Measurements from ENCODE around the gene FAM227A. TPM values are rescaled to one million over a fixed set of nuclear protein-coding genes. Genes with fewer than 3 reads are reported as not detected.
"Not testable (repeated sequence)": the region's sequence is repeated elsewhere in the genome, so short reads cannot be mapped to it uniquely, and the experiment has no call there.

The FAM227A gene
- polyA plus RNA-seq, 3 donors, result 4.4 to 7.9 (median 5.3) TPM

DNA sequence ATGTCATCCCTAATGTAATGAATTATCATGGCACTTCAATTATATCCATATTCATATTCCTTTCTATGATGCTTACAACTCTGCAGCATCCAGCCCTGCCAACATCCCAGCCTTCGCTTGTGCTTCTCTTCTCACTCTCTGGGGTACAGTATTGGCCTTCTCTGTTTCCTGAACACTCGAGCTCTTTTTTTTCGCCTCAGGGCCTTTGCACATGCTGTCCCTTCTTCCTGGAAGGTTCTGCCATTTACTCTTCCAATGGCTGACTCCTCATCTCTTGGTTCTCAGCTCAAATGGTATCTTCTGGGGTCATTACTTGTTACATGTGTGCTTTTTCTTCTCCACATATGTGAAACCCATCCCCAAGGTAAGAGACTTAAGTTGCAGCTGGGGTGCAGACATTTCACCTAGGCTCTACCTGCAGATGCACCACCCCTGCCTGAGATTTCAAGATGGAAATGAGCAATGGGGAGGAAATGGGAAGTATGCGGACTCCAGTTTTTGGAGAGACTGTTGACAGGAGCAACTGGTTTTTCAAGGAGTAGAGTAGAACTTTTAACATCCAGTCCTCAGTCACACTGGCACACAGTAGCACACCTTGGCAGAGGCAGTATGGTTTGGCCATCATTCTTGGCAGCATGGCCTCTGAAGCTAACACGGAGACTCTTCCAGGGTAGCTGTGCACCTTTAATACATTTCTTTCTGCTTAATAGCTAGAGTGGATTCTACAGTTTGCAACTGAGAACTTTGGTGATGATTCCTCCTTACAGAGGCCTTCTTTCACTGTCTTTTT lies 43.8 kb downstream of the FAM227A start:
- no peak for DNase-seq (ENCODE audit: low read depth in 3 of 3, low spot score in 2 of 3)

DNA sequence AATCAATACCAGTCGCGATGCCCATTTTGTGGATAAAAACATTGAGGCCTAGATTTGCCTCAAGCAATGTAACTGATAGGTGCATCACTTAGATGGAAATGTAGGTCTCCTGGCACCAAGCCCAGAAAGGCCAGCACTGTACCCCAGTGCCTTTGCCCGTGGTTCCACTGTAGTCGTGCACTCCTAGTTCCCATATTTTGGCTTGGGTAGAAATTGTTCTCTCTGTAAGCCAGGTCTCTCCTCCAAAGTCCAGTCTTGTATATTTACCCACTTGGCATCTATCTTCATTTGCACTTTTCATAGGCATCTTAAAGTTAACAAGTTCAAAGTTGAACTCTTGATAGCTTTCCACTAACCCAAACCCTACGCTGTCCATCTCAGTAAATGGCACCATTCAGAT lies 44.6 kb downstream of the FAM227A start:
- DNase-seq (ENCODE audit: low read depth in 3 of 3, low spot score in 2 of 3), result no peak

DNA sequence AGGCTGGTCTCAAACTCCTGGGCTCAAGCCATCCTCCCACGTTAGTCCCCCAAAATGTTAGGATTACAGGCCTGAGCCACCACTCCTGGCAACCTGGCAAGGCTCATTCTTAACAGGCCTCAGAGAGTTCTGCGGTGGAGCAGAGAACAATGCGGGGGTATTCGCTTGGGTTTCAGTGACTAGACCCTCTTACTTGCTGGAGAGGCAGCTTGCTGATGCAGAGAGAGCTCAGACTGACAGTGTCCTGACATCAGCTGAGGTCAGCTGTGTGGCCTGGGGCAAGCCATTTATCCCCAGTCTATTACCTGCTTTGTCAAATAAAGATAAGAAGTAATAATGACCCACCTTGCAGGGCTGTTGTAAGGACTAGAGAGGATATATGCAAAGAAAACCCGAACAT lies 46.0 kb downstream of the FAM227A start:
- no peak for DNase-seq (ENCODE audit: low read depth in 3 of 3, low spot score in 2 of 3)

DNA sequence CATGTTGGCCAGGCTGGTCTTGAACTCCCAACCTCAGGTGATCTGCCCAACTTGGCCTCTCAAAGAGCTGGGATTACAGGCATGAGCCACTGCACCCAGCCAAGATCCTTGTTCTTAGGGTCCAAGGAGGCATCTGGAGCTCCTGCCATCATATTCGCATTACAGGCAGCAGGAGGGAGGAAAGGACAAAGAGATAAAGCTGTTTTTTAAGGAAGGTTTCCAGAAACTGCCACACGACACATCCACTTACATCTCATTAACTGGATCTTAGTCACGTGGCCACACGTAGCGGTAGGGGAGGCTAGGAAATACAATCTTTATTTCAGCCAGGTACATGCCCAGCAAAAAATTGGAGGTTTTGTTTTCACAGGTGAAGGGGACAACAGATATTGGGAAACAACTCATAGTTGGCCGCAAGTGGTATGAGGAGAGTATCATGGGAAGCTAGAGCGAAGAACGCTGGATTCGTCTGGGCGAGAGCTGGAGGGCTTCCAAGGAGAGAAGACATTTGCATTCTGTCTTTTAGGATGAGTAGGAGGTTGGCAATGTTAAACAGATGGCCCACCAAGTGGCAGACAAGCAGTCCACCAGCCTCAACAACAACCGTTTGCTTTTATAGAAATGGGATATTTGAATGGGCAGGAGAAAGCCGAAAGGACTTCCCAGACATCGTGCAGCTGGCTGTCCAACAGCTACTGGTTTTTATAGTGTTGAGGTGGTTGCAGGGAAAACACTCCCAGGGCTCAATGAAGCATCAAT lies 47.0 kb downstream of the FAM227A start:
- peak in 1 of 3 donors; percentile 4 for DNase-seq (ENCODE audit: low read depth in 3 of 3, low spot score in 2 of 3)

DNA sequence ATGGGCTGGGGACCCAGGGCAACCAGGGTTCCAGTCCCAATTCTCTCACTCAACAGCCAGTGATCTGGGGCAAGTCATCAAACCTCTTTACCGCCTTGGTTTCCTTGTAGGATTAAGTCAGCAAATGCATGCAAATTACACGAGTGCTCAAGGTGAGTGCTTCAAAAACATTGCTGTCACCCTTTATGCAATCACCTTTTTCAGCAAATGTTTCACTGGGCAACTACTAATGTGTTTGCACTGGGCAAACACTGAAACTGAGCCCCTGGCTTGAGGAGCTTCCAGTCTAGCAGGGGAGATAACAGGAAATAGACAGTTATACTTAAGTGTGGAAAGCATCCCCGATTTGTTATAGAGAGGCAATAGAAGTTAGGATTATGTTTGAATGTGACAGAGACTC lies 48.5 kb downstream of the FAM227A start:
- no peak for DNase-seq (ENCODE audit: low read depth in 3 of 3, low spot score in 2 of 3)

DNA sequence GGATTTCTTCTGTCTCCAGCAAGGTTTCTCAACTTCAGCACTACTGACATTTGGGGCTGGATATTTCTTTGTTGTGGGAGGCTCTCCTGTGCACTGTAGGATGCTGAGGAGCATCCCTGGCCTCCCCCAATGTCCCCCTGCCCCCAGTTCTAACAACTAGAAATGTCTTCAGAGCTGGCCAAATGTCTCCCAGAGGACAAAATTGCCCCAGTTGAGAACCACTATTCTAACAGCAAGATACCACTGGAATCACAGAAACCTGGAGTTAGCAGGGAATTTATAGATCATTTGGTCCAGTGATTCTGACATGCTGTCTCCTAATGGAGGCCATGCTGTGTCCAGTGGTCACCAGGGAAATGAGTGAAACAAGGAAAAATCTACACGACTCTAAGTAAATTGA lies 54.0 kb downstream of the FAM227A start:
- no peak for DNase-seq (ENCODE audit: low read depth in 3 of 3, low spot score in 2 of 3)

DNA sequence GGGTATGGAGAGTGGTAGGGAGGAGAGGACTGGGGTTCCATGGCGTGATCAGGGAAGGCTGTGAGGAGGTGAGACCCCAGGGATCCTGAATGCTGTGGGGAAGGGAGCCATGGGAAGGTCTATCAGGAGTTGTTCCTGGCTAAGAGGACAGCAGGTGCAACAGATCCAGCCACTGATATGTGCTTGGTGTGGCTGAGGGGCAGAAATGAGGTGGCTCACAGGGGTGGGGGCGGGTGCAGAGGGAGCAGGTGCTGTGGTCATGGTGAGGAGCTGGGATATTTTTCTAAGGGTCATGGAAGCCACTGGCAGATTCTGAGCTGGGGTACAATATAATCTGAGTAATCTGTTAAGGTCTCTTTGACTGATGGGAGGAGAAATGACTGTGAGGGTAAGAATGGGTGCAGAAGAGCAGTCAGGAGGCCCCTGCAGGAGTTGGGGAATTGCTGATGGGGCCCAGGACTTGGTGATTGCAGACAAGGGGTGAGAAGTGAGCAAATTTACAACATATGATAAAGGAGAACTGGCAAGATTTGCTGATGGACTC lies 54.9 kb downstream of the FAM227A start:
- DNase-seq (ENCODE audit: low read depth in 3 of 3, low spot score in 2 of 3), result no peak

DNA sequence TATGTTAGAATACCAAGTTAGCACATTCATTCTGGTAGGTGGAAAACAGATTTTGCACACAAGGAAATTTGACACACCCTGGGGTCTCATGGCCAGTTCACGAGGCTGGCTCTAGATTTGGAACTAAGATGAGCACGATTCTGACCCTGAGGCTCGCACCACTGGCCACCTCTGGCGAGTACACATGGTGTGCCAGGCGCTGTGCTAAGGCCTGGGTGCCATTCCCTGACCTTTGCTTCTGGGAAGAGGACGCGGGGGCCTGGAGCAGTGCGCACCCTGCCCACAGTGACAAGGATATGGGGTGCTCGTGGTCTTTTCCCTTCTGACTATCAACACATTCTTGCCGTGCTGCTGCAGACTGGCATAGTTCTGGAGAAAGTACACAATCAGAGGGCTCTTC lies 56.7 kb downstream of the FAM227A start:
- DNase-seq (ENCODE audit: low read depth in 3 of 3, low spot score in 2 of 3), result no peak

DNA sequence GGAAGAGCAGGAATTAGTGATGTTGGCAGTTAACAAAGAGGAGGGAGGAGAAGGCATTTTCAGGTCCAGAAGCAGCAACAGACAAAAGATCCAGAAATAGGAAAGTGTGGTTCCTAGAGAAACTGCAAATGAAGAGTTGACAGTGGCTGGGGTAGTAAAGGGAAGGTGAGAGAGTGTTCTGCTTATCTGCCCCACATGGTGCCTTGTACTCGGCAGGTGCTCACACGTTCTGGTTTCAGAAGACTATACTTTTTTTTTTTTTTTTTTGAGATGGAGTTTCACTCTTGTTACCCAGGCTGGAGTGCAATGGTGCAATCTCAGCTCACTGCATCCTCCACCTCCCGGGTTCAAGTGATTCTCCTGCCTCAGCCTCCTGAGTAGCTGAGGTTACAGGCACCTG lies 73.3 kb downstream of the FAM227A start:
- not testable (repeated sequence) for DNase-seq (ENCODE audit: low read depth in 3 of 3, low spot score in 2 of 3)

DNA sequence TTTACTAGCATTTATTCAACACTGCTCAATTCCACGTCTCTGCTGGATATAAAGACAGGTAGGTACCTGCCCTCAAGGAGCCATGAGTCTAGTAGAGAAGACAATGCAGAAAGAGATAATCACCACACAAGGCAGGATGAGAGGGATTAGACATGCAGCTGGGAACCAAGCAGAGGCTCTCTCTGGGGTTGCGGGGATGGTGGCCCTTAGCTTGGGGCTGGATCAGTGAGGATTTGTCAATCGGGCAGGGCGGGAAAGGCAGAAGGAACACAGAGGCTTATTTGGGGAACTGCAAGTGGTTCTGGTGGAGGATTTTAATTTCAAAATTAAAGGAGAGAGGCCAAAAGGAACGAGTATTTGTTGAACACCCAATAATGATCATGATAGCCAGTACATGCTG lies 77.7 kb downstream of the FAM227A start:
- no peak for DNase-seq (ENCODE audit: low read depth in 3 of 3, low spot score in 2 of 3)

DNA sequence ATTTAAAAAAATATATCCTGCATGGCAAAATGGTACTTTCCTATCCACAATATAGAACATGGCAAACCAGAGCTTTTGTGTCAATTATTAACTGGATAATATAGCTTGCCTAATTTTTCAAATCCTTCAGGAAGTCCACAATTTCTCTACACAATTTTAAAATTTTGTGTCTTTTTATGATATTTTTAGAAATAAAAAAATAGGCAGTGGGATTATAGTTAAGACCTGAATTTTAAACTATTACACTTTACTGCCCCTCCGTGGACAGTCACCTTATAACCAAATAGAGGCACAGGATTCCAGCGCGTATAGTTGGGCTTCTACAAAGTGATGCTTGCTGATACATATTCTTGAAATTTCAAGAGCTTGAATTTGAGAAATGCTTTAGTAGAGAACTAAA lies 84.1 kb downstream of the FAM227A start:
- DNase-seq (ENCODE audit: low read depth in 3 of 3, low spot score in 2 of 3), result peak in 1 of 3 donors; percentile 38

DNA sequence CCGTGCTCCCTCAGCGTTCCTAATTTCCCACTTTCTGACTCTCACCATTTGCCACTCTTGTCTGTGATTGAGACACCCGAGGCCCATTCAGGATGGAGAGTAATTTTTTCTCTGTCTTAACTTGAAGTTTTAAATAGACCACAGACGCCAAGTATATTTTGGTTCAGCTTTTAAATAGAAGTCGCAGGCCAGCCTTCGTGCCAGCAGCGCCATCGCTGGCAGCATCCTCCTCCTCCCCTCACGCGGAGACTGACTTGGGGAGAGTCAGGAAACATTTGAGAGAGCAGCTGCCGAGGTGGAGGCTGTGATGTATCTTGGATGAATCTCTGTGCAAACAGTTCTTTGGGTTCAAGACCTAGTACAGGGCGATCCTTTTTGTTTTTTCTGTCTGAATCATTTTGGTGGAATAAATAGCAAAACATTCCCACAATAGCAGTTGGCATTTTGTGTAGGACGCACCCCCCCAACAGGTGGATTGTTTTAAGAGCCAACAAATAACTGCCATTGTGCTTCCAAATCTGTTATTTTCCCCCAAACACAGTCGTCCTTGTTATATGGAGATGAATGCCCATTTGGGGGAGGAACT lies 85.3 kb downstream of the FAM227A start:
- DNase-seq (ENCODE audit: low read depth in 3 of 3, low spot score in 2 of 3), result peak in 1 of 3 donors; percentile 38

DNA sequence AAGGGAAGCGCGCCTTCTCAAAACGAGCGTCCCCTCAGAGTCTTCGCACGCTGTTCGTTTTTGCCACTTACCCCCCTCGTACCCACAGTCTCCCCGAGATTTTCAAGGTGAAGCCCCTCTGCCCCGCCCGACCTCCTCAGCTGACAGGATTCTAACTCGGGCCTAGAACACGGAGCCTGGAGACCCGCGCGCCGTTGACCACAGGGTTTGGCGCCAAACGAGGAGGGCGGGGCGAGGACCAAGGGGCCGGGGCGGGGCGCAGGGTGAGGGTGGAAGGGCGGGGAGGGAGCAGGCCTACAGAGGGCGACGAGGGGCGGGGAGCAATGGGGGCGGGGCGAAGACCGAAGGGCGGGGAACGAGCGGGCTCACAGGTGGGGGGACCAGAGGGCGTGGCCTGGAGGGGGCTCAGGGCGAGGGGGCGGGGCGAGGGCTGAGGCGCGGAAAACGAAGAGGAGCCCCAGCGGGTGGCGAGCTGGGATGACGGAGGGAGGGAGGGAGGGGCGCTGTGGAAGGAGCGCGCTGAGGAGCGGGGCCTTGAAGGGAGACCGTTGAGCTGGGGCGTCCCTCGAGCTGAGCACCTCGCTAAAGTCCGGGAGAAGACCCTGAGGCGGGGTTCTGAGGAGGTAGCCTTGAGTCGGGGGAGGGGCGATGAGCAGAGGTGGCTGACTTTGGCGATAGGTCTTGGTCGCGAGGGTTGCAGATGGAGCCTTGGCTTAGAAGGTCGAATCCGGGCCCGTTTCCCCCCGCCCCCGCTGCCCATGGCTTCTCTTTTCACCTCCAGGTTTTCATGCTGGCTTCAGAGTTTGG lies 86.0 kb downstream of the FAM227A start, which contains the start of gene DMC1:
Gene DMC1 (minus strand): TSS at position 212 of the 807 bp plus-strand sequence. CDS start 1,927 bp downstream, outside the sequence.
- DNase-seq (ENCODE audit: low read depth in 3 of 3, low spot score in 2 of 3), result peak; percentile 57 to 88 (median 85)

DNA sequence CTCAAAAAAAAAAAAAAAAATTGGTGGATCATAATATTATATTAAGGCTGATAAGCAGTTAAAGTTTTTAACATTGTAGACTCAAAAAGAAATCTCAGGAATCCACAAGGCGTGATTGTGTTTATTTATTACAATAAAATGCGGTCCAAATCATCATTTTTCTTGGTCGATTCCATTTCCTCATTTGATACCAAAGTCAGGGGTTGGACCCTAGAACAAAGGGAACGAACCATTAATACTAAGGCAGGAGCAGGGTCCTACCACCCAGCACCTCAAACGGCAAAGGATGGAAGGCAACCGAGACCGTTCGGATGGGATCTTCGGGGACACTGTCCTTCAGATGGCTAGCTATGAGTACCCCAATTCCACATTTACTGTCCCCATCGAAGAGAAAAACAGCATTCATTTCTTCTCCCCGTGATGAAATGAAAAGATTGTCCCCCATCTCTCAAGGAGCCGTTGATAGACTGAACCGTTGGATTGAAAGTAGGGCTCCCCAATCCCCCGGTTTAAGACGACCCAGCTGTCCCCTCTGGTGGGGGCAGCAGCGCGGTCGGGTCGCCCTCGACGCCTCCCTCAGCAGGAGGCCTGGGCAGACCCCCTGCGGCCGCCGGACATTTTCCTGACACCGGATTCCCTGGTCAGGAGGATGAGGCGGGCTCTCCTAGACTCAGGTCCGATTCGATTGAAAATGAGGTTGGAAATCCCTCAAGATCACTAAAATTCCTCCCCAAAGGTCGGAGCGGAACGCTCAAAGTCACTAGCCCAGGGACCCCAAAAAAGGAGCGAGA lies 86.8 kb downstream of the FAM227A start:
- no peak for DNase-seq (ENCODE audit: low read depth in 3 of 3, low spot score in 2 of 3)

DNA sequence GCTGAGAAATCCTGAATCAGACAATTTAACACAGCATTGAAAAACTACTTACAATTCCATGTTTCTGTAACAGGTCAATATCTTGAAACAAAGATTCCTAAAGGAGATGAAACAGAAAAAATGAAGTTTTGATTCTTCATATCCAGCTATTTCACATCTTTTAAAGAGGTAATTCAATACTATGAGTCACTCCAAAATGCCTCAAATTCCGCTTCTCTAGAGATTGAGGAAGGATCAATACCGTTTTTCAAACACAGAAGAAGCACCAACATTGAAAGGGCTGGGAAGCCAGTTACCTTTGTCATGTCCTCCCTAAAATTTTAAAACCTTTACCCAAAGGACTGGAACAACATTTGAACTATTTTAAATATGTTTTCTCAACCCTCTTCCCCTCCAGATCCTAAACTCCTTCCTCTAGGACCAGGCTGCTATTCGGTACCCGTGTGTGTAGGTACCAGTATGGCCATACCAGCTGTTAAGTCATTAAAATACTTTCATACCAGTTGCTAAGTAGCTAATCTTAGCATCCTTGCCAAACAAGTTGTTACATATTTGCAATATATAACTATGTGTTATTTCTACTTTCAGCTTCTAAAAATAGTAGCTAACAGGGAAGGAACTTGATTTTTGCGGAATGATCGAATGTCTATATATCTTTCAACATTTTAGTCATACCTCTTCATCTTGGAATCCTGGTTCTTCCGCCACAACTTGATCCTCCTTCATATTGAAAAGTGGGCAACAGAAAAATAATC lies 88.5 kb downstream of the FAM227A start:
- no peak for DNase-seq (ENCODE audit: low read depth in 3 of 3, low spot score in 2 of 3)

DNA sequence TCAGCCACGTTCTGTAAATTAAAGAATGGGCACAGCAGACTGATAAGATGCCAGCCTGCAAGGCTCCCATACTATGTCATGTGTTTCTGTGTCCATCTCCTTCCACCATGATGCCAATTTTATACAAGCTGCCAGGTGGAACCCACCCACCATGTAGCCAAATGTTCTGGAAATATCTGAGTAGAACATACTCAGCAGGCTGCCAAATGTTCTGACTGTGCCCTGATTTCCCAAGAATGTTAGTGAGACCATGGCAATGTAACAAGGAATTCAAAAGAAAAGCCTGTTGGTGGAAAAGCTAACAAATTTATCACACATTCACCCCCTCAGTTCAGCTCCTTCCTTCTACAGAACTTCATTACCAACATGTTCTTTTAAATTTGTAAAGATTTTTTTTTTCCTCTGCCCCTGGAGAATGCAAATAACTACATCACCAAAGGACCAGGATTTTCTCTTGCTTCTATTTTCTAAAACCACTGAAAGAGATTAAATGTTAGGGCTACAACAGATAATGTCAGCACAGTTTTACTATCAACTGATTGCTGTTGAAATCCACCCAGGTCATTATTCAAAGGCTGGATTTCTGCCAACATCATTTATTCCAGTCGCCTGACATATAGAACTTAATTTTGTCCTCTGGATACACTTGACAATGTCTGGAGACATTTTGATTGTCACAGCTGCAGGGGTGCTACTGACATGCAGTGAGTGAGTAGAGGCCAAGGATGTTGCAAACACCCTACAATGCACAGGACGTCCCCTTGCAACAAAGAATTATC lies 89.3 kb downstream of the FAM227A start:
- no peak for DNase-seq (ENCODE audit: low read depth in 3 of 3, low spot score in 2 of 3)

DNA sequence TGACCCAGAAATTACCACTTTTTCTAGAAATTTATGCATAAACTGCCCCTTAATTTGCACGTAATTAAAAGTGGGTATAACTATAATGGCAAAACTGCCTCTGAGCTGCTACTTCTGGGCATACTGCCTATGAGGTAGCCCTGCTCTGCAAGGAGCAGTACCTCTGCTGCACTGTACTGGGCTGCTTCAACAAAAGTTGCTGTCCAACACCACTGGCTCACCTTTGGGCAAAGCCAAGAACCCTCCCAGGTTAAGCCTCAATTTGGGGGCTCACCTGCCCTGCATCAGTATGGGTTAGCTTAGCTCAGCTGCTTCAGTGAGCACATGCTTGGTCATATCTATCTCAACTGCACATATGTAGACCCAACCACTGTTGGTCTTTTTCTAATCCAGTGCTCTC lies 90.8 kb downstream of the FAM227A start:
- no peak for DNase-seq (ENCODE audit: low read depth in 3 of 3, low spot score in 2 of 3)

DNA sequence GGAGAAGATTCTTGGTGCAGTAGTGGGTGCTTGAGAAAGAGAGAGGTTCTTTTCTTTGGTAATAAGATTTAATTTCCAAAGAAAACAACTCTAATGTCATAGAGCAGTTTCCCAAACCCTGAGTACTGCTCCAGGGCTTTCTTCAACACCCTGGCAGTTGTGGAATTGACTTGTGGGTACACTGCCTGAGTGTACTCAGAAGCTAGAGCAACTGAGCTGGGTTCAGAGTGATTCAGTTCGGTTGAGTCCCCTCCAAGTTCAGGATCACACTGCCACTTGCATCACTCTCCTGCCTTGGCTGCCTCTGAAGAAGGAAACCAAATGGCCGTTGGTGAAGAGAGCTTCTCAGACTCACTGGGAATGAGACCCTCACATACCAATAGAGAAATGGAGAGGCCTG lies 91.5 kb downstream of the FAM227A start:
- no peak for DNase-seq (ENCODE audit: low read depth in 3 of 3, low spot score in 2 of 3)

All from right renal cortex interstitium (tissue), 3 donors.